OCI-LY3 (cell line): ENCODE data around the gene KCMF1.

Source experiments
- H2AFZ ChIP-seq: fragments of 200-600, 300-600 bp; shearing (Covaris generic); 2 replicates; pipeline ENCODE4 v1.6.0; 2014; ENCODE audit warnings: antibody characterized with exemption, low read depth, low read length
- H3K27ac ChIP-seq: fragments of 200-600, 300-600 bp; sonication (generic); 2 replicates; pipeline ENCODE4 v1.5.1; 2014; ENCODE audit warnings: mild to moderate bottlenecking, low read length, moderate library complexity, mixed read lengths
- H3K27me3 ChIP-seq: fragments of 200-600, 300-600 bp; sonication (generic); 2 replicates; pipeline ENCODE4 v1.6.1; 2014; ENCODE audit warnings: low read depth, low read length, mixed read lengths
- H3K36me3 ChIP-seq: fragments of 200-600, 300-600 bp; sonication (generic); replicated peaks from 2 replicates; pipeline ENCODE3; 2014; ENCODE audit warnings: low read depth, low read length, mixed read lengths
- H3K4me1 ChIP-seq: fragments of 300-600, 200-600 bp; sonication (generic); 2 replicates; pipeline ENCODE4 v1.6.1; 2014; ENCODE audit warnings: low read length, mixed read lengths
- H3K4me2 ChIP-seq: fragments of 200-600, 300-600 bp; sonication (generic); 2 replicates; pipeline ENCODE4 v1.6.1; 2014; ENCODE audit warnings: low read length, mixed read lengths
- H3K4me3 ChIP-seq: fragments of 300-600, 200-600 bp; sonication (generic); 2 replicates; pipeline ENCODE4 v1.5.1; 2014; ENCODE audit warnings: antibody characterized with exemption, mild to moderate bottlenecking, low read length, moderate library complexity
- H3K79me2 ChIP-seq: fragments of 300-600, 200-600 bp; shearing (Covaris generic); 2 replicates; pipeline ENCODE4 v1.6.1; 2014; ENCODE audit warnings: mild to moderate bottlenecking, low read length, mixed read lengths
- H3K9ac ChIP-seq: fragments of 300-600, 200-600 bp; shearing (Covaris generic); 2 replicates; pipeline ENCODE4 v1.6.0; 2014; ENCODE audit warnings: mild to moderate bottlenecking, low read length, moderate library complexity
- H3K9me3 ChIP-seq: fragments of 200-600, 300-600 bp; shearing (Covaris generic); 2 replicates; pipeline ENCODE4 v1.6.1; 2014; ENCODE audit warnings: low read length, mixed read lengths; ENCODE audit not compliant: insufficient read depth
- H4K20me1 ChIP-seq: fragments of 200-600, 300-600 bp; sonication (generic); 2 replicates; pipeline ENCODE4 v1.6.1; 2016; ENCODE audit warnings: low read length, mixed read lengths; ENCODE audit not compliant: insufficient read depth
- CTCF ChIP-seq: fragments of 200-600, 300-600 bp; sonication (generic); IDR thresholded peaks from 2 replicates; pipeline ENCODE4 v1.5.1; 2014; ENCODE audit warnings: antibody characterized with exemption, low read length, low read depth
- EZH2phosphoT487 ChIP-seq: fragments of 200-600 bp; shearing (Covaris generic); IDR thresholded peaks from 2 replicates; pipeline ENCODE4 v1.6.1; 2018; ENCODE audit warnings: antibody characterized with exemption, mixed run types, low read depth

The KCMF1 gene

GRCh38 chr2:85063981-85064599 lies 93.1 kb downstream of the KCMF1 start:
- Histone ChIP-seq H3K9ac (no peak overlapping the region), H2AFZ (no peak overlapping the region), H4K20me1 (no peaks in the 10 kb centered on the region), H3K27ac (no peak overlapping the region), H3K4me3 (no peak overlapping the region), H3K27me3 (peaks cover 11% of the 10 kb centered on the region), H3K4me2 (no peak overlapping the region), H3K4me1 (no peaks in the 10 kb centered on the region), H3K9me3 (no peaks in the 10 kb centered on the region), H3K79me2 (no peaks in the 10 kb centered on the region), H3K36me3 (no peaks in the 10 kb centered on the region)
- TF ChIP-seq EZH2phosphoT487 (no peak), CTCF (no peak)

- Histone ChIP-seq H3K36me3 (no peaks in the 10 kb centered on the region), H3K4me3 (no peak overlapping the region), H2AFZ (no peak overlapping the region), H3K27me3 (peaks cover 11% of the 10 kb centered on the region), H3K9me3 (no peaks in the 10 kb centered on the region), H3K4me2 (no peak overlapping the region), H3K27ac (no peak overlapping the region), H3K4me1 (no peaks in the 10 kb centered on the region), H3K79me2 (no peaks in the 10 kb centered on the region), H4K20me1 (no peaks in the 10 kb centered on the region), H3K9ac (no peak overlapping the region)
- TF ChIP-seq EZH2phosphoT487, result no peak
- no peak for TF ChIP-seq CTCF
These were observed 94.1 kb downstream of the KCMF1 start for GRCh38 chr2:85064927-85065577.

GRCh38 chr2:85066006-85066740 lies 95.2 kb downstream of the KCMF1 start:
- Histone ChIP-seq H3K9me3 (no peaks in the 10 kb centered on the region), H3K9ac (no peak overlapping the region), H3K79me2 (no peaks in the 10 kb centered on the region), H3K27ac (no peak overlapping the region), H3K4me3 (no peak overlapping the region), H3K27me3 (peaks cover 11% of the 10 kb centered on the region), H3K4me1 (peaks cover 4% of the 10 kb centered on the region; the same call in 1 of the 2 replicates), H3K36me3 (no peaks in the 10 kb centered on the region), H3K4me2 (no peak overlapping the region), H2AFZ (no peak overlapping the region), H4K20me1 (no peaks in the 10 kb centered on the region)
- no peak for TF ChIP-seq EZH2phosphoT487
- no peak for TF ChIP-seq CTCF

- H3K27ac ChIP-seq, result no peak overlapping the region
- H2AFZ ChIP-seq, result peak overlapping the region; percentile 69
- peaks cover 7% of the 10 kb centered on the region for H3K27me3 ChIP-seq
- peak overlapping the region; percentile 28; the same call in 1 of the 2 replicates for H3K4me3 ChIP-seq
- H3K9ac ChIP-seq, result no peak overlapping the region
- H3K36me3 ChIP-seq, result no peaks in the 10 kb centered on the region
- peaks cover 4% of the 10 kb centered on the region; the same call in 1 of the 2 replicates for H3K4me1 ChIP-seq
- H4K20me1 ChIP-seq, result no peaks in the 10 kb centered on the region
- H3K79me2 ChIP-seq, result no peaks in the 10 kb centered on the region
- peak overlapping the region; percentile 57 for H3K4me2 ChIP-seq
- TF ChIP-seq EZH2phosphoT487 (no peak), CTCF (peak; percentile 90)
- H3K9me3 ChIP-seq, result no peaks in the 10 kb centered on the region
These were observed 96.0 kb downstream of the KCMF1 start for GRCh38 chr2:85066874-85067351.
